Trophoblast cell (in vitro differentiated cells and primary cell): ENCODE results near the gene ENTHD1.

Experiments
- DNase-seq, 2 donors: peaks; one replicate each; pipeline ENCODE4 v3.0.0-alpha.2; 2016
- H2AFZ ChIP-seq: 2 replicates; pipeline ENCODE4 v1.6.1; 2013; ENCODE audit warnings: low read length, moderate library complexity, mild to moderate bottlenecking; ENCODE audit not compliant: insufficient read depth, poor library complexity
- H2AK5ac ChIP-seq: 2 replicates; pipeline ENCODE4 v1.6.1; 2013; ENCODE audit warnings: mild to moderate bottlenecking, low read length
- H2BK120ac ChIP-seq: 2 replicates; pipeline ENCODE4 v1.6.1; 2013; ENCODE audit warnings: low read length, mild to moderate bottlenecking, moderate library complexity; ENCODE audit not compliant: insufficient read depth, poor library complexity
- H2BK12ac ChIP-seq: 2 replicates; pipeline ENCODE4 v1.6.1; 2013; ENCODE audit warnings: mild to moderate bottlenecking, low read length, moderate library complexity
- H2BK5ac ChIP-seq: 2 replicates; pipeline ENCODE4 v1.6.1; 2013; ENCODE audit warnings: low read length, low read depth, moderate library complexity, mild to moderate bottlenecking; ENCODE audit not compliant: poor library complexity
- H3K14ac ChIP-seq: 2 replicates; pipeline ENCODE4 v1.6.1; 2013; ENCODE audit warnings: mild to moderate bottlenecking, low read length
- H3K18ac ChIP-seq: 2 replicates; pipeline ENCODE4 v1.6.1; 2013; ENCODE audit warnings: mild to moderate bottlenecking, low read length
- H3K23ac ChIP-seq: 2 replicates; pipeline ENCODE4 v1.6.1; 2013; ENCODE audit warnings: low read length
- H3K27ac ChIP-seq: 2 replicates; pipeline ENCODE4 v1.5.1; 2013; ENCODE audit warnings: low read depth, mild to moderate bottlenecking, inconsistent platforms, low read length, moderate library complexity
- H3K27me3 ChIP-seq: 2 replicates; pipeline ENCODE4 v1.6.1; 2013; ENCODE audit warnings: inconsistent platforms, mild to moderate bottlenecking, low read length, moderate library complexity; ENCODE audit not compliant: insufficient read depth
- H3K36me3 ChIP-seq, 2 experiments: 1 replicate in 1 of 2; 2 replicates in 1 of 2; pipeline ENCODE4 v1.6.1; 2013; ENCODE audit warnings: low read length in 2 of 2, mild to moderate bottlenecking in 2 of 2, moderate library complexity in 1 of 2; ENCODE audit not compliant: insufficient read depth in 2 of 2, control insufficient read depth in 1 of 2
- H3K4ac ChIP-seq: 2 replicates; pipeline ENCODE4 v1.6.1; 2013; ENCODE audit warnings: low read depth, mild to moderate bottlenecking, low read length, moderate library complexity
- H3K4me1 ChIP-seq, 2 experiments: 1 replicate in 1 of 2; 2 replicates in 1 of 2; pipeline ENCODE4 v1.6.1; 2013; ENCODE audit warnings: low read length in 2 of 2, mild to moderate bottlenecking in 2 of 2, moderate library complexity in 1 of 2; ENCODE audit not compliant: insufficient read depth in 2 of 2, control insufficient read depth in 1 of 2
- H3K4me2 ChIP-seq: 2 replicates; pipeline ENCODE4 v1.6.1; 2013; ENCODE audit warnings: inconsistent platforms, mild to moderate bottlenecking, low read length, moderate library complexity
- H3K4me3 ChIP-seq: 2 replicates; pipeline ENCODE4 v1.5.1; 2013; ENCODE audit warnings: mild to moderate bottlenecking, low read depth, low read length, inconsistent platforms
- H3K79me1 ChIP-seq: one replicate; pipeline ENCODE4 v1.6.1; 2013; ENCODE audit warnings: low read length
- H3K79me2 ChIP-seq: 2 replicates; pipeline ENCODE4 v1.6.1; 2013; ENCODE audit warnings: low read length, mild to moderate bottlenecking; ENCODE audit not compliant: control insufficient read depth, insufficient read depth, poor library complexity
- H3K9ac ChIP-seq: 2 replicates; pipeline ENCODE4 v1.6.1; 2013; ENCODE audit warnings: mild to moderate bottlenecking, low read length
- H3K9me3 ChIP-seq: 2 replicates; pipeline ENCODE4 v1.6.1; 2013; ENCODE audit warnings: low read depth, mild to moderate bottlenecking, control low read depth, inconsistent platforms, low read length; ENCODE audit not compliant: insufficient read depth
- H4K12ac ChIP-seq: 2 replicates; pipeline ENCODE4 v1.6.1; 2013; ENCODE audit warnings: low read depth, mild to moderate bottlenecking, low read length, moderate library complexity
- H4K8ac ChIP-seq: 2 replicates; pipeline ENCODE4 v1.6.1; 2013; ENCODE audit warnings: low read depth, mild to moderate bottlenecking, low read length, moderate library complexity
- H4K91ac ChIP-seq: one replicate; pipeline ENCODE4 v1.6.1; 2013; ENCODE audit warnings: low read depth, mild to moderate bottlenecking, low read length, moderate library complexity
- WGBS: extraction: QIAGEN DNeasy Blood & Tissue Kit; methylation state at CpG from one replicate; pipeline ENCODE4 v1.1.7; 2013; ENCODE audit warnings: missing lambda C conversion rate; ENCODE audit not compliant: insufficient read length, insufficient coverage; ENCODE audit errors: extremely low coverage; 5-methylcytosine and 5-hydroxymethylcytosine counted together

ENTHD1 gene

GRCh38 chr22:39705386-39705785, 188.2 kb downstream of the ENTHD1 start:
- Histone ChIP-seq H3K79me1 (no peaks in the 10 kb centered on the region), H3K14ac (no peak overlapping the region), H3K27ac (no peak overlapping the region), H3K4me1 (peaks cover 0 to 3% of the 10 kb centered on the region in 2 experiments), H3K36me3 (no peaks in the 10 kb centered on the region), H2BK120ac (no peak overlapping the region), H2AFZ (no peak overlapping the region), H4K91ac (no peak overlapping the region), H3K9ac (no peak overlapping the region), H3K4me2 (no peak overlapping the region), H4K12ac (no peak overlapping the region), H3K23ac (no peak overlapping the region), H2BK5ac (no peak overlapping the region), H3K4ac (no peak overlapping the region), H3K9me3 (no peaks in the 10 kb centered on the region), H3K27me3 (no peaks in the 10 kb centered on the region), H2AK5ac (no peak overlapping the region), H3K18ac (no peak overlapping the region), H4K8ac (no peak overlapping the region), H3K79me2 (no peaks in the 10 kb centered on the region), H3K4me3 (no peak overlapping the region), H2BK12ac (no peak overlapping the region)
- WGBS: no CpG with 5 or more reads among the region's 12 CpGs
- DNase-seq: no peak

- H3K27ac ChIP-seq: no peak overlapping the region
- no peaks in the 10 kb centered on the region for H3K36me3 ChIP-seq
- H2BK5ac ChIP-seq: no peak overlapping the region
- no CpG with 5 or more reads among the region's 17 CpGs for whole genome bisulfite sequencing
- no peak for DNase-seq
- peaks cover 0 to 3% of the 10 kb centered on the region in 2 experiments for H3K4me1 ChIP-seq
- no peak overlapping the region for H4K91ac ChIP-seq
- H3K27me3 ChIP-seq: no peaks in the 10 kb centered on the region
- H3K4me2 ChIP-seq: no peak overlapping the region
- H3K9ac ChIP-seq: no peak overlapping the region
- H2BK12ac ChIP-seq: no peak overlapping the region
- H4K8ac ChIP-seq: no peak overlapping the region
- H4K12ac ChIP-seq: no peak overlapping the region
- H3K4ac ChIP-seq: no peak overlapping the region
- H3K14ac ChIP-seq: no peak overlapping the region
- no peak overlapping the region for H3K18ac ChIP-seq
- no peak overlapping the region for H2AFZ ChIP-seq
- no peaks in the 10 kb centered on the region for H3K79me2 ChIP-seq
- no peaks in the 10 kb centered on the region for H3K9me3 ChIP-seq
- no peak overlapping the region for H2BK120ac ChIP-seq
- no peak overlapping the region for H2AK5ac ChIP-seq
- H3K23ac ChIP-seq: no peak overlapping the region
- H3K4me3 ChIP-seq: no peak overlapping the region
- H3K79me1 ChIP-seq: no peaks in the 10 kb centered on the region
Observed at GRCh38 chr22:39703928-39704639, 189.5 kb downstream of the ENTHD1 start.

GRCh38 chr22:39703091-39703490, 190.5 kb downstream of the ENTHD1 start:
- no peak overlapping the region for H3K18ac ChIP-seq
- H4K91ac ChIP-seq: no peak overlapping the region
- no peak overlapping the region for H2BK5ac ChIP-seq
- H3K23ac ChIP-seq: no peak overlapping the region
- H3K27me3 ChIP-seq: no peaks in the 10 kb centered on the region
- H3K79me2 ChIP-seq: no peaks in the 10 kb centered on the region
- peaks cover 0 to 3% of the 10 kb centered on the region in 2 experiments for H3K4me1 ChIP-seq
- no peaks in the 10 kb centered on the region for H3K79me1 ChIP-seq
- no peak overlapping the region for H4K8ac ChIP-seq
- no peak overlapping the region for H3K4ac ChIP-seq
- H2BK120ac ChIP-seq: no peak overlapping the region
- no peak overlapping the region for H2AFZ ChIP-seq
- no peak overlapping the region for H4K12ac ChIP-seq
- no peaks in the 10 kb centered on the region for H3K9me3 ChIP-seq
- no peak for DNase-seq
- H3K14ac ChIP-seq: no peak overlapping the region
- no peaks in the 10 kb centered on the region for H3K36me3 ChIP-seq
- no peak overlapping the region for H2AK5ac ChIP-seq
- no peak overlapping the region for H2BK12ac ChIP-seq
- no CpG with 5 or more reads among the region's 8 CpGs for WGBS
- no peak overlapping the region for H3K4me3 ChIP-seq
- H3K4me2 ChIP-seq: no peak overlapping the region
- no peak overlapping the region for H3K27ac ChIP-seq
- no peak overlapping the region for H3K9ac ChIP-seq

- H3K79me1 ChIP-seq: no peaks in the 10 kb centered on the region
- no peak overlapping the region for H3K14ac ChIP-seq
Observed at GRCh38 chr22:39700565-39700964, 193.0 kb downstream of the ENTHD1 start.

More at GRCh38 chr22:39700565-39700964, 193.0 kb downstream of the ENTHD1 start:
- Histone ChIP-seq H2BK120ac (no peak overlapping the region), H3K79me2 (no peaks in the 10 kb centered on the region), H3K4me2 (no peak overlapping the region), H3K9ac (no peak overlapping the region), H3K18ac (no peak overlapping the region), H3K9me3 (no peaks in the 10 kb centered on the region), H3K4ac (no peak overlapping the region), H3K27ac (no peak overlapping the region), H3K36me3 (no peaks in the 10 kb centered on the region), H4K8ac (no peak overlapping the region), H3K4me3 (no peak overlapping the region), H4K12ac (no peak overlapping the region), H2AK5ac (no peak overlapping the region), H2AFZ (no peak overlapping the region), H3K4me1 (peaks cover 0 to 3% of the 10 kb centered on the region in 2 experiments), H3K27me3 (no peaks in the 10 kb centered on the region), H2BK12ac (no peak overlapping the region), H2BK5ac (no peak overlapping the region), H3K23ac (no peak overlapping the region), H4K91ac (no peak overlapping the region)
- no peak for DNase-seq
- WGBS: no CpG with 5 or more reads among the region's 7 CpGs
